GM12865 (cell line): ENCODE measurements around the gene SCAMP2.

ENCODE experiments used
- DNase-seq: peaks from one replicate; pipeline ENCODE4 v3.0.0; 2010; ENCODE audit warnings: low read depth
- H3K4me3 ChIP-seq: 2 replicates; pipeline ENCODE4 v1.5.1; 2011; ENCODE audit warnings: mild to moderate bottlenecking, low read depth, low read length, control low read depth
- CTCF ChIP-seq: IDR thresholded peaks from 2 replicates; pipeline ENCODE4 v1.5.1; 2011; ENCODE audit warnings: low read length, control low read depth, low read depth, inconsistent platforms; ENCODE audit not compliant: insufficient read depth; ENCODE audit errors: missing control alignments

Gene SCAMP2

DNA sequence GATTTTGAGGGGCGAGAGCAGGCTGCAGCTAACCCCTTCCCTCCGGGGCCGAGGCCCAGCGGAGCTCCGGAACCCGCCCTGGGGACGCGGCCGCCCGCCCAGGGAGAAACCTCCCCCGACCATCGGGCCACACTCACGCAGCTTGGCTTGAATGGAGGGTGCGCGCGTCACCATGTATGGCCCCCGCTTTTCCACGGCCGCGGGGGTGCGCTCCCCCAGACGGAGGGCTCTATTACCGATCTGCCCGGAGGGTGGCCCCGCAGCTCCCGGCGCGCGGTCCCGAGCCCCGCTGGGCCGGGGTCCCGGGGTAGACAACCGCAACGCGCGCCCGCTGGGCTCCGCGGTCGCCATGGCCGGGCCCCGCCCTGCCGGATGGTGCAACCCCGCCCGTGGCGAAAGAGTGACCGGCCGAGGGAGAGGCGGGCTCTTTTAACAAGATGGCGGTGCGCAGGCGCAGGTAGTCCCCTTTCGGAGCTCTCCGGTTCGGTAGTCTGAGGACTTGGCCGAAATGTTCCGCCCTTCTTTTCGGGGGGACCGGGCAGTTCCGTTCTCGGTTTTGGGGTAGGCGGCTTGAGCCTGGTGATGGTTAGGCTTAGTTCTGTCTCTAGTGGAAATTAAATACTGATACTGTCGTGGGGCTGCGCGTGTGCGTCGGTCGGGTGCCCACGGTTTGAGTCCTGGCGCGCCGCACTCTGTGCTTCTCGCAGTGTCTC is 33.4 kb upstream of the SCAMP2 start, which contains the start of gene FAM219B:
FAM219B (minus strand) TSS at position 402 of the 713 bp plus-strand sequence; CDS start at position 351, 51 bp downstream.
- peak; percentile 92 for DNase-seq
- peak within 1 kb of the TSS; percentile 67 for H3K4me3 ChIP-seq
- no peak for TF ChIP-seq CTCF

- peak; percentile 22 for DNase-seq
These were observed 32.9 kb upstream of the SCAMP2 start for GRCh38 chr15:74906067-74906449.

DNA sequence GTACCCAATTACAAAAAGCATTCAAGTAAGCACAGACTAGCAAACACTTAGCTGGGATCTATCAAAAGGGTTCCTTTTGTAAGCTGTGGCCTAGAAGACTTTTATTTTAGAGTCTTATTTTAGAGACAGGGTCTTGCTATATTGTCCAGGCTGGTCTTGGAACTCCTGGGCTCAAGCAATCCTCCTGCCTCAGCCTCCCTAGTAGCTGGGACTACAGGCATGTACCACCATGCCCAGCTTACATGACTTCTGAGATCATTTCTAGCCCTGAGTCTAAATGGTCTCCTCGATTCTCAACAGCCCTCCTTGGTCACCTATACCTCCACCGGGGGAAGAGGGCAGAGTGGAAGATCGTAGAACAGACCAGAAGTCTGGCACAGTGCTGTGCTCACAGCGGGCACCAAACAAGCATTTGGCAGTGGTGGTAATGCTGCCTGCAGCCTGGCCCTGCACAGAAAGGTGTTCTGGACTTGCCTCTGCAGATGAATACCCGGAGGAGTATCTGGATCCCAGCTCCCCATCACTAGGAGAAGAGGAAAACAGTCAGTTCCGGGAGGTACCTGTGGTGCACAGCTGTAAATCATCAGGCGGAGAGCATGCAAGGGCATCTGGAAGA is 31.1 kb upstream of the SCAMP2 start:
- DNase-seq, result no peak

More at GRCh38 chr15:74906067-74906449, 32.9 kb upstream of the SCAMP2 start:
- TF ChIP-seq CTCF, result no peak
- peak overlapping the region; percentile 67 for H3K4me3 ChIP-seq

DNA sequence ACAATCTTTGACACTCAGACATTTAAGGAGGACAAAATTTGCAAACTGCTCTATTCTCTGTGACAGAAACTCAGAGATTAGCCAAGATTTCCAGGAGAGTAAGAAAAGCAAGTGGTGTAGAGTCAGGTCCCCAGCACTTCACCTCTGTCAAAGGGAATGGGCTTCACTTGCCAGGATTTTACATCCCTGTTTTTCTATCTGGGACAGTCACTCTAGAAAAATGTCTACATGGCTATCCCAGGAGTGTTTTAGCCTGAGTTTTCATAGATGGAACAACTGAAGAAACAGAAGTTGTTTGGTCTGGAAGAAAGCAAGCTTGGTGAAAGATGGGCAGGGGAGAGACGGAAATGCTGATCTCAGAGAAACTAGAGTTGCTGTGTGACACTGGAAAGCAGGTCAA is 30.5 kb upstream of the SCAMP2 start:
- H3K4me3 ChIP-seq, result no peak overlapping the region
- DNase-seq, result no peak
- TF ChIP-seq CTCF, result no peak

More for the DNA sequence above, 31.1 kb upstream of the SCAMP2 start:
- TF ChIP-seq CTCF, result no peak
- no peak overlapping the region for H3K4me3 ChIP-seq

DNA sequence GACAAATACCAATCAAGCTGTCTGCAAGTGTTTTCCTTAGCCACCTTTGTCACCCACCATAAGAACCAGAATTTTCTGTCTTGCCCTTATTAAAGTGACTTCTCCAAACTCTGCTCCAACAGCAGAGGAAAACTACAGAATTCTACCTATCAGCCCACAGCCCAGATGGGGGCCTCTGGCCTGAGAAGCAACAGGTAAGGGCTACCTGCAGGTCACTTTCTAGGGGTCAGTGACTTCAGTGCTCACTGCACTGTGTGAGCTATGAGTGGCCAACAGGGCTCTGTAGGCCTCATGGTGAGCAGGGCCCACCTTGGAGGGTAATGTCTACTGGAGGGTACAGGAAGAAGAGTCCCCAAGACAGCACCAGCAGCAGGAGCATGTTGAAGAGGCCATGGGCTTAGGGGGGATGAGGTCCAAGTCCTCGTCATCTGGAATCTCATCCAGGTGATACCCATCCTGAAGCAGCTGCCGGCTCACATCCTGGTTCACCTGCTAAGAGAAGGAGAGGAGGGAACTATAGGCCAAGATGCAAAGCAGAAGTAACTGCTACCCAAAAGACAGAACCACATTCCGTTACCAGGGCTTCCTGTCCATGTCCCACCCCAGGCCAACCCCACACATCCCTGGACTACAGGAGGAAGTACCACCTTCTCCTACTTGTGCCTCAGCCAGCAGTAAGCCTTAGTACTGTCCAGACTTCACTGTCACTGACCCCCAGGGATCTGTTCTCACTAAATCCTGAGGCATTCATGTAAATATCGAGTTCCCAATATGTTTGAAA is 29.3 kb upstream of the SCAMP2 start:
- DNase-seq, result no peak
- no peak for TF ChIP-seq CTCF

DNA sequence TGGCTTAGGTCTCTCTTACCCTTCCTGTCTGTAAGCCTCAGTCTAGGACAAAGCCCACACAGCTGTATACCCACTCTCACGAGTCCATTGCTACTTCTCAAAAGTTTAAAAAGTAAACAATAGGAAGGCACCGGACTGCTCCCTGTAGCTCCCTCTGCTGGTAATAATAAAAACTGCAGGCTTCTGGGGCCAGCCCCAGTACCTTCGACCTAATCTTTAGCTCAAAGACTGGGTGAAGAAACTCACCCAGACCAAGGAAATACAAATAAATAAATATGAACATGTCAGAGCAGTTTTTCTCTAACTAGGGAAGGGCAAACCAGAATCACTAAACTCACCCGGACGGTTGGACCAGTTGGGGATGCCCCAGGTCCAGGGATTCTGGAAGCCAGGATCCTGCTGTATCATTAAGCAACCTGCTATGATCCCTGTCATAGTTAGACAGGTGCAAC is 28.5 kb upstream of the SCAMP2 start:
- peak; percentile 74 for TF ChIP-seq CTCF
- peak; percentile 70 for DNase-seq
- no peak overlapping the region for H3K4me3 ChIP-seq

More for the DNA sequence above, 29.3 kb upstream of the SCAMP2 start:
- no peak overlapping the region for H3K4me3 ChIP-seq
